HepG2 (cell line): ENCODE data around the gene HSPB6. TPM values are rescaled to one million over a fixed set of nuclear protein-coding genes. Genes with fewer than 3 reads are reported as not detected.
A peak's percentile ranks its signal among the peaks of the same experiment; 100 is the strongest.

Source experiments
- AHR ChIP-seq: IDR thresholded peaks from 2 replicates; pipeline ENCODE4 v1.6.1; 2018; ENCODE audit warnings: missing genetic modification reagents, missing compliant biosample characterization
- AKAP8 ChIP-seq: sonication (generic); formaldehyde crosslinking; IDR thresholded peaks from 2 replicates; pipeline ENCODE4 v1.5.1; 2020; ENCODE audit warnings: mild to moderate bottlenecking, missing genetic modification reagents
- ARID2 ChIP-seq: sonication (generic); formaldehyde crosslinking; IDR thresholded peaks from 2 replicates; pipeline ENCODE4 v1.8.1; 2022; ENCODE audit warnings: mild to moderate bottlenecking, missing genetic modification reagents, borderline replicate concordance
- BORCS8-MEF2B ChIP-seq: sonication (generic); formaldehyde crosslinking; IDR thresholded peaks from 2 replicates; pipeline ENCODE4 v1.8.0; 2022; ENCODE audit warnings: mild to moderate bottlenecking, missing genetic modification reagents
- DNMT3B ChIP-seq: conservative IDR thresholded peaks from 2 replicates; pipeline ENCODE4 v1.6.1; 2016; ENCODE audit warnings: missing biosample characterization, control low read depth
- FOXO1 ChIP-seq: sonication (generic); formaldehyde crosslinking; IDR thresholded peaks from 2 replicates; pipeline ENCODE4 v1.4.0; 2020; ENCODE audit warnings: missing genetic modification reagents
- FOXO4 ChIP-seq: sonication (generic); formaldehyde crosslinking; conservative IDR thresholded peaks from 2 replicates; pipeline ENCODE4 v1.8.1; 2023; ENCODE audit warnings: missing genetic modification reagents
- HES4 ChIP-seq: sonication (generic); formaldehyde crosslinking; IDR thresholded peaks from 2 replicates; pipeline ENCODE4 v1.9.0; 2021; ENCODE audit warnings: mild to moderate bottlenecking, missing genetic modification reagents, borderline replicate concordance
- MTF2 ChIP-seq: sonication (generic); formaldehyde crosslinking; IDR thresholded peaks from 2 replicates; pipeline ENCODE4 v1.5.0; 2020; ENCODE audit warnings: missing genetic modification reagents, borderline replicate concordance
- PATZ1 ChIP-seq: sonication (generic); formaldehyde crosslinking; IDR thresholded peaks from 2 replicates; pipeline ENCODE4 v1.4.0; 2020; ENCODE audit warnings: missing genetic modification reagents
- RFX5 ChIP-seq: IDR thresholded peaks from 2 replicates; pipeline ENCODE4 v1.6.1; 2011; ENCODE audit warnings: low read depth, low read length, improper control_type of control experiment
- SMARCC2 ChIP-seq: fragments of 450-650 bp; IDR thresholded peaks from 2 replicates; pipeline ENCODE4 v1.6.1; 2017; ENCODE audit warnings: antibody characterized with exemption, mild to moderate bottlenecking
- SNRNP70 ChIP-seq: fragments of 200-400 bp; formaldehyde crosslinking; IDR thresholded peaks from 2 replicates; pipeline ENCODE4 v1.6.1; 2017; ENCODE audit warnings: mild to moderate bottlenecking, low read depth, low read length, moderate library complexity
- SRF ChIP-seq: IDR thresholded peaks from 2 replicates; pipeline ENCODE4 v1.6.1; 2011; ENCODE audit warnings: mild to moderate bottlenecking, low read depth, low read length, moderate library complexity
- SRSF4 ChIP-seq: fragments of 200-400 bp; formaldehyde crosslinking; IDR thresholded peaks from one replicate; pipeline ENCODE4 v1.6.1; 2018; ENCODE audit warnings: mild to moderate bottlenecking, low read depth, low read length, moderate library complexity; ENCODE audit not compliant: poor library complexity, severe bottlenecking
- TFAP4 ChIP-seq: sonication (generic); IDR thresholded peaks from 2 replicates; pipeline ENCODE4 v1.6.1; 2016; ENCODE audit warnings: low read depth, borderline replicate concordance
- TFE3 ChIP-seq: IDR thresholded peaks from 2 replicates; pipeline ENCODE4 v1.6.1; 2016
- ZBTB33 ChIP-seq: sonication (generic); formaldehyde crosslinking; IDR thresholded peaks from 2 replicates; pipeline ENCODE4 v1.4.0; 2020; ENCODE audit warnings: missing genetic modification reagents
- ZNF292 ChIP-seq: sonication (generic); formaldehyde crosslinking; IDR thresholded peaks from 2 replicates; pipeline ENCODE4 v1.8.1; 2022; ENCODE audit warnings: mild to moderate bottlenecking, low read depth, missing genetic modification reagents, borderline replicate concordance
- ZNF343 ChIP-seq: sonication (generic); formaldehyde crosslinking; IDR thresholded peaks from 2 replicates; pipeline ENCODE4 v1.4.0; 2020; ENCODE audit warnings: mild to moderate bottlenecking, missing genetic modification reagents
- ZNF674 ChIP-seq: sonication (generic); formaldehyde crosslinking; IDR thresholded peaks from 2 replicates; pipeline ENCODE4 v1.5.0; 2020; ENCODE audit warnings: low read depth, mild to moderate bottlenecking, missing genetic modification reagents
- polyA plus RNA-seq, 8 experiments: library from polyadenylated mRNA; depleted of rRNA in 3 of 8; stranded (reverse) in 7 of 8; unstranded in 1 of 8; fragments of >200 nt; fragmentation: Illumina TruSeq in 4 of 8; extraction: Trizol in 4 of 8; gene quantifications; 2 replicates each; pipeline versions ENCODE4 v1.2.1 to v1.2.3, GENCODE V29; 2011 to 2016; ENCODE audit warnings: low read depth in 4 of 8, missing spikeins in 1 of 8, mixed read lengths in 1 of 8; ENCODE audit not compliant: insufficient read depth in 1 of 8
- total RNA-seq, 5 experiments: library from RNA; depleted of rRNA; stranded (reverse); fragments of >200 nt; fragmentation: Illumina TruSeq; extraction: Trizol; gene quantifications; 2 replicates each; pipeline ENCODE4 v1.2.3, GENCODE V29; 2016; ENCODE audit warnings: low read depth in 1 of 5

HSPB6 gene
- total and polyA plus RNA-seq, 2 of the 13 experiments (the other 11 are each of a cell fraction or from before 2014, with no cell fraction given): 0.18 TPM; not detected in 1

GRCh38 chr19:35790981-35791813 is 34.4 kb upstream of the HSPB6 start (continued):
- TF ChIP-seq TFE3 (CRISPR knock-in tag): no peak
- TF ChIP-seq FOXO4 (CRISPR knock-in tag): no peak
- no peak for TF ChIP-seq SNRNP70
- no peak for TF ChIP-seq AHR (CRISPR knock-in tag)
- no peak for TF ChIP-seq ZBTB33
- peak; percentile 39; the same call in 1 of the 2 replicates for TF ChIP-seq PATZ1 (CRISPR knock-in tag)
- TF ChIP-seq SMARCC2: no peak
- TF ChIP-seq RFX5: no peak
- peak; percentile 36; the same call in 1 of the 2 replicates for TF ChIP-seq ZNF292
- no peak for TF ChIP-seq TFAP4
- no peak for TF ChIP-seq ZNF343 (CRISPR knock-in tag)
- TF ChIP-seq ARID2 (CRISPR knock-in tag): no peak
- no peak for TF ChIP-seq DNMT3B (CRISPR knock-in tag)
- TF ChIP-seq SRSF4: no peak
- 0 out of 2 replicates have a peak, but pooled peaks have one; percentile 11 for TF ChIP-seq FOXO1 (CRISPR knock-in tag)
- TF ChIP-seq HES4: no peak
- no peak for TF ChIP-seq BORCS8-MEF2B (CRISPR knock-in tag)
- TF ChIP-seq SRF: no peak
- TF ChIP-seq AKAP8 (CRISPR knock-in tag): no peak
- TF ChIP-seq ZNF674 (CRISPR knock-in tag): no peak
- TF ChIP-seq MTF2 (CRISPR knock-in tag): no peak
